Activated naive CD8-positive, alpha-beta T cell treated with anti-CD3 and anti-CD28 coated beads, Interleukin-2, amount 50 U/mL, for 24 hours (primary cell): ENCODE results near the gene JMJD8.

ENCODE experiments used
- ATAC-seq: fragments of 150-1000 bp; cut with Tn5 transposase; one replicate; pipeline ENCODE4 v1.10.0; 2021
- DNase-seq: peaks from one replicate; pipeline ENCODE4 v3.0.0; 2021
- H3K27ac Mint-ChIP-seq: one replicate; pipeline ENCODE4 v1.8.0; 2021; ENCODE audit warnings: mild to moderate bottlenecking, mixed read lengths
- H3K27me3 Mint-ChIP-seq: one replicate; pipeline ENCODE4 v1.8.0; 2021; ENCODE audit warnings: mixed read lengths
- H3K36me3 Mint-ChIP-seq: one replicate; pipeline ENCODE4 v1.8.0; 2021; ENCODE audit warnings: low read depth, mixed read lengths
- H3K4me1 Mint-ChIP-seq: one replicate; pipeline ENCODE4 v1.8.0; 2021; ENCODE audit warnings: mixed read lengths
- H3K4me3 Mint-ChIP-seq: one replicate; pipeline ENCODE4 v1.8.0; 2021; ENCODE audit warnings: mild to moderate bottlenecking, moderate library complexity, mixed read lengths
- H3K9me3 Mint-ChIP-seq: one replicate; pipeline ENCODE4 v1.8.0; 2021; ENCODE audit warnings: mixed read lengths

The JMJD8 gene

DNA sequence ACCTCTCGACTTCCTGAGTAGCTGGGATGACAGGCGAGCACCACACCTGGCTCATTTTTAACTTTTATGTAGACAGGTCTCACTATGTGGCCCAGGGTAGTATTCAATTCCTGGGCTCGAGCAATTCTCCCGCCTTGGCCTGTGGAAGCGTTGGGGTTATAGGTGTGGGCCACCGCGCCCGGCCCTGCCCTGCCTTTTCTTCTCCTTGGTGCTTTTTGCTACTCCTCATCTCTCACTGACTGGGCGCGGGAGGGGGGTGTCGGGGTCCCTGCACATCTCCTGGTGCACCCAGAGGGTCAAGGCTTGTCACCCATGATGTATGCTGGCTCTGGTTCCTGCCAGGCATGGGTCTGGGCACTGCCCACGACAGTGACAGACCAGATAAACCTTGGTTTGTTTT, 39.6 kb downstream of the JMJD8 start:
- Mint-ChIP-seq H3K4me1 (peaks cover 20% of the 10 kb centered on the region), H3K27me3 (no peaks in the 10 kb centered on the region), H3K9me3 (no peaks in the 10 kb centered on the region), H3K36me3 (peaks cover 9% of the 10 kb centered on the region), H3K4me3 (peak overlapping the region; percentile 80), H3K27ac (no peak overlapping the region)
- DNase-seq (no peak), ATAC-seq (no peak)

- Mint-ChIP-seq H3K27ac (peak overlapping the region; percentile 67), H3K4me3 (peak overlapping the region; percentile 80), H3K36me3 (peaks cover 7% of the 10 kb centered on the region), H3K9me3 (no peaks in the 10 kb centered on the region), H3K27me3 (no peaks in the 10 kb centered on the region), H3K4me1 (peaks cover 16% of the 10 kb centered on the region)
- no peak for DNase-seq
- ATAC-seq = no peak
Measured at GRCh38 chr16:643050-643368, 41.1 kb downstream of the JMJD8 start.

GRCh38 chr16:642189-643049, 41.7 kb downstream of the JMJD8 start:
- peak; percentile 38 for ATAC-seq
- H3K4me1 Mint-ChIP-seq = peaks cover 16% of the 10 kb centered on the region

DNA sequence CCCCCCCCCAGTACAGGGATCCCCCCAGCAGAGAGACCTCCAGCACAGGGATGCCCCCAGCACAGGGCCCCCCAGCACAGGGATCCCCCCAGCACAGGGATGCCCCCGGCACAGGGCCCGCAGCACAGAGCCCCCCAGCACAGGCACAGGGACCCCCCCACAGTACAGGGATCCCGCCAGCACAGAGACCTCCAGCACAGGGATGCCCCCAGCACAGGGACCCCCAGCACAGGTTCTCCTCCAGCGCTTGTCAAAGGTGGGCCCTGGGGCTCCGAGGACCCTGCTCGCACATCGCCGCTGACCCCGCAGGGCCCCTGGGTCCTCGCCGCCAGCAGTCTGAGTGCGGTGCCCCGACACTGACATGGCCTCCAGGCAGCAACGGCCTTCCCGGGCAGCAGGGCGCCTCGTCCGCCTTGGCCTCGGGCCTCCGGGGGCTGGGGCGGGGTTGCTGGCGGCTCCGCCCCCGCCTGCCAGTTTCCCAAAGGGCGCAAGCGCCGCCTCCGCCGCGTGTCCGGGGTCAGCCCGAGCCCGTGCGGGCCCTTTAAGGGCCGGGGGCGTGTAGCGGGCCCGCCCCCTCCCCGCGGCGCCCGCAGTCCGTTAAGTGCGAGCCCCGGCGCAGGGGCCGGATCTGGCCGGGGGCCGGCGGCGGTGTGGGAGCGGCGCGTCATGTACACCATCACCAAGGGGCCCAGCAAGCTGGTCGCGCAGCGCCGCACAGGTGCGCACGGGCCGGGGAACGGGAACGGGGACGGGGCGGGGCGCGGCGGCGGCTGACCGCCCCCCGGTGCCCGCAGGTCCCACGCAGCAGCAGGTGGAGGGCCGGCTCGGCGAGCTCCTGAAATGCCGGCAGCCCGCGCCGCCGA, 42.6 kb downstream of the JMJD8 start, which contains the start of gene MCRIP2:
Gene MCRIP2 (plus strand): TSS at position 503 of the 863 bp plus-strand sequence. CDS start 164 bp downstream, at position 667.
- Mint-ChIP-seq H3K4me1 (peaks cover 19% of the 10 kb centered on the region), H3K9me3 (no peaks in the 10 kb centered on the region), H3K4me3 (peak within 1 kb of the TSS; percentile 80), H3K27ac (peak within 1 kb of the TSS; percentile 67), H3K36me3 (peaks cover 10% of the 10 kb centered on the region), H3K27me3 (peaks cover 3% of the 10 kb centered on the region)
- ATAC-seq (peak; percentile 55), DNase-seq (peak; percentile 85)

More at GRCh38 chr16:642189-643049, 41.7 kb downstream of the JMJD8 start:
- no peaks in the 10 kb centered on the region for H3K9me3 Mint-ChIP-seq
- DNase-seq = peak; percentile 50
- peak overlapping the region; percentile 67 for H3K27ac Mint-ChIP-seq
- peak overlapping the region; percentile 80 for H3K4me3 Mint-ChIP-seq
- peaks cover 7% of the 10 kb centered on the region for H3K36me3 Mint-ChIP-seq
- H3K27me3 Mint-ChIP-seq = no peaks in the 10 kb centered on the region

DNA sequence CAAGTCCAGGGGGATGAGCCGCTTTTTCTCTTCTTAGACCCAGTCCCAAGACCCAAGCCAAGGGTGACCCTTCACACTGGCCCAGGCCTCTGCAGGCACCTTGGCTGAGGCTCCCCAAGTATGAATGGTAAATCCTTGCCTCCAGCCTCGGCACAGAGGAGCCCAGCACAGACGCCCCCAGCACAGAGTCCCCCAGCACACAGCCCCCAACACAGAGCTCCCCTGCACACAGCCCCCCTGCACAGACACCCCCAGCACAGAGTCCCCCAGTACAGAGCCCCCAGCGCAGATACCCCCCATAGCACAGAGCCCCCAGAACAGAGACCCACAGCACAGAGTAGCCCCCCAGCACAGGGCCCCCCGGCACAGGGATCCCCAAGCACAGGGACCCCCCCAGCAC, 43.5 kb downstream of the JMJD8 start:
- Mint-ChIP-seq H3K36me3 (peaks cover 12% of the 10 kb centered on the region), H3K27me3 (peaks cover 3% of the 10 kb centered on the region), H3K9me3 (no peaks in the 10 kb centered on the region), H3K4me1 (peaks cover 22% of the 10 kb centered on the region), H3K27ac (no peak overlapping the region), H3K4me3 (no peak overlapping the region)
- ATAC-seq (no peak), DNase-seq (no peak)

GRCh38 chr16:638836-639235, 45.3 kb downstream of the JMJD8 start:
- Mint-ChIP-seq H3K27me3 (peaks cover 3% of the 10 kb centered on the region), H3K36me3 (peaks cover 4% of the 10 kb centered on the region), H3K9me3 (no peaks in the 10 kb centered on the region), H3K27ac (no peak overlapping the region), H3K4me1 (peaks cover 16% of the 10 kb centered on the region), H3K4me3 (no peak overlapping the region)
- DNase-seq (no peak), ATAC-seq (no peak)

DNA sequence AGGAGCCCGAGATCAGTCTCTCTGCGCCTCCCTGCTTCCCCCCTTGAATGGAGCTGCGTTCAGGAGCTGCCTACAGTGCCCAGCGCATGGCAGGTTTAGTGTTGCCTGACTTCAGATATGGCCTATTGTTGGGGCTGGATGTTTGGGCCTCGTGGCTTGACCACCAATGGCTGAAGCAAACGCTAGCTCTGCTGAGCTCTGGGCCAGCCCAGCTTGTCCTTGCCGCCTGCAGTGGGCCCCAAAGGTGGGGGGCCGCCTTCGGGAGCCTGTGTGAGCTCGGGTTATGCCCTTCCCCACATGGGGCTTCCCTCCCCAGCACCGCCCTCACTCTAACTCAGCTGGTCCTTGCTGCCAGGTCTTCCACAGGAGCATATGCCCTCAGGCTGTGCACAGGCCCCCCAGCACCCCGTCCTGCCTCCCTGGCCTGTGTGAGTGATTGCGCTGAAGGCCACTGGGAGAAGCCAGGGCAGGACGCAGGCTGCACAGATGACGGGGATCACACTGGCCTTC, 46.0 kb downstream of the JMJD8 start:
- Mint-ChIP-seq H3K4me1 (peaks cover 13% of the 10 kb centered on the region), H3K9me3 (no peaks in the 10 kb centered on the region), H3K4me3 (no peak overlapping the region), H3K27me3 (peaks cover 3% of the 10 kb centered on the region), H3K27ac (no peak overlapping the region), H3K36me3 (peaks cover 4% of the 10 kb centered on the region)
- DNase-seq (no peak), ATAC-seq (no peak)

- H3K4me3 Mint-ChIP-seq = peak overlapping the region; percentile 87
- peaks cover 9% of the 10 kb centered on the region for H3K4me1 Mint-ChIP-seq
- no peaks in the 10 kb centered on the region for H3K9me3 Mint-ChIP-seq
- H3K27ac Mint-ChIP-seq = peak overlapping the region; percentile 98
- peaks cover 4% of the 10 kb centered on the region for H3K36me3 Mint-ChIP-seq
- ATAC-seq (peak; percentile 41), DNase-seq (peak; percentile 89)
- H3K27me3 Mint-ChIP-seq = peaks cover 3% of the 10 kb centered on the region
Measured at GRCh38 chr16:637081-638018, 46.8 kb downstream of the JMJD8 start.

- H3K4me1 Mint-ChIP-seq = peaks cover 12% of the 10 kb centered on the region
- peaks cover 3% of the 10 kb centered on the region for H3K27me3 Mint-ChIP-seq
- H3K27ac Mint-ChIP-seq = peak within 1 kb of the TSS; percentile 98
- peak within 1 kb of the TSS; percentile 87 for H3K4me3 Mint-ChIP-seq
- H3K9me3 Mint-ChIP-seq = no peaks in the 10 kb centered on the region
- peaks cover 4% of the 10 kb centered on the region for H3K36me3 Mint-ChIP-seq
- peak; percentile 88 for ATAC-seq
- DNase-seq = peak; percentile 92
Measured at GRCh38 chr16:636206-637080, 47.7 kb downstream of the JMJD8 start, which contains the start of gene METTL26. Gene METTL26 (minus strand): TSS chr16:636305. CDS start chr16:636290, 15 bp downstream.

- peak overlapping the region; percentile 87 for H3K4me3 Mint-ChIP-seq
- peak overlapping the region; percentile 31 for H3K27ac Mint-ChIP-seq
- no peak for ATAC-seq
- peaks cover 4% of the 10 kb centered on the region for H3K36me3 Mint-ChIP-seq
- peaks cover 12% of the 10 kb centered on the region for H3K4me1 Mint-ChIP-seq
- DNase-seq = no peak
- H3K9me3 Mint-ChIP-seq = no peaks in the 10 kb centered on the region
- peaks cover 3% of the 10 kb centered on the region for H3K27me3 Mint-ChIP-seq
Measured at GRCh38 chr16:635573-636205, 48.4 kb downstream of the JMJD8 start.

DNA sequence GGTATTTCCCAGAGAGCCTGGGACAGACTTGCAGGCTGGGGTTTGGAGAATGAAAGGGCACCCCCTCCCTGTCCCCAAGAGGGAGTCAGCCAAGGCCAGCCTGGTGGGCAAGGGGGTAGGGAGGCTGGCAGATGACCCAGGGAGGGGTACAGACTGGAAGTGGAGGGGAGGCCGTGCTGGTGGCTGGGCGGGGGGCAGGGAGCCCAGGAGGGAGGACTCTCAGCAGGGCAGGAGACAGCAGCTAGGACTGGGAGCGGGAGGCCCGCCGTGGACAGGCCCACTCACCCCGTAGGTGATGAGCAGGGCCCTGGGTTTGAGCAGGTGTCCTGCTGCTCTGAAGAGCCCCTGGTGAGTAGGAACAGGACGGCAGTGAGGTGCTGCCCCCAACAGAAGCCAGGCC, 49.1 kb downstream of the JMJD8 start:
- Mint-ChIP-seq H3K27me3 (peaks cover 3% of the 10 kb centered on the region), H3K4me1 (peaks cover 12% of the 10 kb centered on the region), H3K36me3 (peaks cover 4% of the 10 kb centered on the region), H3K4me3 (peak overlapping the region; percentile 74), H3K27ac (peak overlapping the region; percentile 31), H3K9me3 (no peaks in the 10 kb centered on the region)
- DNase-seq = no peak
- ATAC-seq = no peak

DNA sequence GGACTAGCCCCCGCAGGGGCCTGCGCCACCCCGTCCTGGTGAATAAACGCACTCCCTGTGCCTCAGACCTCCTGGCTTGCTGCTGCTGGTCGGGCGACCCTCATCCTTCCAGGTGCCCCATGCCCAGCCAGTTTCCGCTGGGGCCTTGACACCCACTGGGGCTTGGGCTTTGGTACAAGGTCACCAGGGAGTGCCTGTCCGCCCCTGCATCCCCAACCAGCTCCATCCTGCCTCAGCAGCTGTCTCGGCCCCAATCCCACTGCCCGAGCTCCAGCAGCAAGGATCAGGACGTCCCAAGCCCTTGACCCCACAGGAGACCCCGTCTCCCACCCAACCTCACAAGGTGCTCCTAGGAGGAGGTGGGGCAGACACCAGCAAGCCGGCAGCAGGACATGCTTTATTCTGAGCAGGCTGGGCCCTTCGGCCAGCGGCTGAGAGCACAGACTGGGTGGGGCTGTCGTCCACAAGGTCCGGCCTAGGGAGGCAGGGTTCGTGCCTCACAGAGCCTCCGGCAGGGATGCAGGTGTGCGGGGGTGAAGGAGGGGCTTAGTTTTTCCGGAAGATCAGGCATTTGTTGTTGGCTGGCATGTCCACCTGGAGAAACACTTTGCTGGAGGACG, 50.0 kb downstream of the JMJD8 start:
- H3K4me3 Mint-ChIP-seq = peak overlapping the region; percentile 51

More for the DNA sequence above, 50.0 kb downstream of the JMJD8 start:
- ATAC-seq (no peak), DNase-seq (no peak)
- Mint-ChIP-seq H3K27me3 (peaks cover 3% of the 10 kb centered on the region), H3K27ac (no peak overlapping the region), H3K36me3 (peaks cover 4% of the 10 kb centered on the region), H3K4me1 (peaks cover 12% of the 10 kb centered on the region), H3K9me3 (no peaks in the 10 kb centered on the region)
